GM23338 (cell line): Measurements from ENCODE around the gene SULT1C3. TPM values are rescaled to one million over a fixed set of nuclear protein-coding genes. Genes with fewer than 3 reads are reported as not detected.

ENCODE experiments used
- ATAC-seq: fragments of 200-7000 bp; cut with Tn5 transposase; 3 replicates; pipeline ENCODE4 v1.9.1; 2020
- DNase-seq: peaks from one replicate; pipeline ENCODE4 v3.0.0-alpha.2; 2015; ENCODE audit warnings: low spot score
- H2AFZ ChIP-seq: fragments of 200-600 bp; sonication (generic); 2 replicates; pipeline ENCODE4 v1.8.0; 2016; ENCODE audit warnings: antibody characterized with exemption, mild to moderate bottlenecking, moderate library complexity
- H3F3A ChIP-seq: fragments of 200-600 bp; sonication (generic); replicated peaks from 2 replicates; pipeline ENCODE4 v1.8.0; 2017; ENCODE audit warnings: antibody characterized with exemption, mixed run types, low read depth
- H3K27ac ChIP-seq: fragments of 200-600 bp; sonication (generic); 2 replicates; pipeline ENCODE4 v1.6.1; 2016; ENCODE audit warnings: low read depth
- H3K27me3 ChIP-seq: fragments of 200-600 bp; sonication (generic); 2 replicates; pipeline ENCODE4 v1.8.0; 2016; ENCODE audit warnings: mild to moderate bottlenecking, mixed run types, moderate library complexity; ENCODE audit not compliant: insufficient read depth
- H3K36me3 ChIP-seq: fragments of 200-600 bp; sonication (generic); 2 replicates; pipeline ENCODE4 v1.8.0; 2016; ENCODE audit warnings: mild to moderate bottlenecking; ENCODE audit not compliant: insufficient read depth
- H3K4me1 ChIP-seq: fragments of 200-600 bp; sonication (generic); 2 replicates; pipeline ENCODE4 v1.8.0; 2016; ENCODE audit warnings: mild to moderate bottlenecking, moderate library complexity; ENCODE audit not compliant: insufficient read depth
- H3K4me2 ChIP-seq: fragments of 200-600 bp; sonication (generic); 2 replicates; pipeline ENCODE4 v1.7.1; 2017; ENCODE audit warnings: mixed run types
- H3K4me3 ChIP-seq: fragments of 200-600 bp; sonication (generic); 2 replicates; pipeline ENCODE4 v1.6.1; 2016; ENCODE audit warnings: mixed run types
- H3K79me2 ChIP-seq: fragments of 200-600 bp; sonication (generic); replicated peaks from 2 replicates; pipeline ENCODE4 v1.8.0; 2017; ENCODE audit warnings: mild to moderate bottlenecking; ENCODE audit not compliant: insufficient read depth
- H3K9me2 ChIP-seq: fragments of 200-600 bp; sonication (generic); 2 replicates; pipeline ENCODE4 v1.8.0; 2017; ENCODE audit not compliant: insufficient read depth
- H4K20me1 ChIP-seq: fragments of 200-600 bp; sonication (generic); replicated peaks from 2 replicates; pipeline ENCODE4 v1.8.0; 2017; ENCODE audit warnings: mild to moderate bottlenecking; ENCODE audit not compliant: insufficient read depth
- H3K27ac Mint-ChIP-seq: 2 replicates; pipeline ENCODE4 v1.8.0; 2020; ENCODE audit warnings: inconsistent platforms, mild to moderate bottlenecking, moderate library complexity, mixed read lengths
- H3K27me3 Mint-ChIP-seq: 3 replicates; pipeline ENCODE4 v1.8.0; 2022; ENCODE audit warnings: low read depth, mild to moderate bottlenecking, moderate library complexity, mixed read lengths, inconsistent platforms; ENCODE audit not compliant: insufficient read depth, poor library complexity
- H3K36me3 Mint-ChIP-seq: 3 replicates; pipeline ENCODE4 v1.8.0; 2021; ENCODE audit warnings: low read depth, mild to moderate bottlenecking, inconsistent platforms, moderate library complexity, mixed read lengths
- H3K4me1 Mint-ChIP-seq: 3 replicates; pipeline ENCODE4 v1.8.0; 2020; ENCODE audit warnings: mild to moderate bottlenecking, inconsistent platforms, mixed read lengths
- H3K4me3 Mint-ChIP-seq: 3 replicates; pipeline ENCODE4 v1.8.0; 2021; ENCODE audit warnings: moderate library complexity, mild to moderate bottlenecking, inconsistent platforms, mixed read lengths
- H3K9me3 Mint-ChIP-seq: 3 replicates; pipeline ENCODE4 v1.8.0; 2020; ENCODE audit warnings: moderate library complexity, mild to moderate bottlenecking, inconsistent platforms, mixed read lengths
- EZH2 ChIP-seq: fragments of 200-600 bp; sonication (generic); IDR thresholded peaks from one replicate; pipeline ENCODE4 v1.8.0; 2017; ENCODE audit warnings: antibody characterized with exemption, mild to moderate bottlenecking, low read depth; ENCODE audit not compliant: unreplicated experiment
- EZH2phosphoT487 ChIP-seq: fragments of 200-600 bp; sonication (generic); IDR thresholded peaks from one replicate; pipeline ENCODE4 v1.8.1; 2018; ENCODE audit warnings: antibody characterized with exemption; ENCODE audit not compliant: unreplicated experiment
- NANOG ChIP-seq: IDR thresholded peaks from 2 replicates; pipeline ENCODE4 v1.6.1; 2016; ENCODE audit warnings: antibody characterized with exemption, borderline replicate concordance
- ZNF114 ChIP-seq: fragments of 250-450 bp; sonication (Bioruptor Pico); IDR thresholded peaks from 2 replicates; pipeline ENCODE4 v1.5.0; 2020; ENCODE audit warnings: mild to moderate bottlenecking, moderate library complexity
- polyA plus RNA-seq: library from polyadenylated mRNA; unstranded; fragments of >200 nt; fragmentation: Nextera tagmentation; extraction: Ambion mirVana; gene quantifications from 2 replicates; pipeline ENCODE4 v1.2.1, GENCODE V29; 2016
- total RNA-seq: library from RNA; depleted of rRNA; stranded (reverse); fragments of >200 nt; shearing (Covaris generic); gene quantifications from 2 replicates; pipeline ENCODE4 v1.2.3, GENCODE V29; 2014
- TF ChIP-seq, protein P1 (sequence below), 2 experiments: fragments of 200-600 bp in 1 of 2; sonication (generic) in 1 of 2; conservative IDR thresholded peaks; 2 replicates each; pipeline versions ENCODE4 v1.5.1 to v1.6.1; 2016 to 2017; ENCODE audit warnings: antibody characterized with exemption in 2 of 2, low read depth in 2 of 2, mild to moderate bottlenecking in 2 of 2, moderate library complexity in 1 of 2
- TF ChIP-seq, protein P2 (sequence below): IDR thresholded peaks from one replicate; pipeline ENCODE4 v1.6.1; 2018; ENCODE audit warnings: antibody characterized with exemption; ENCODE audit not compliant: unreplicated experiment

Gene SULT1C3
- total and polyA plus RNA-seq, 2 experiments from 2014 or later: not detected

DNA sequence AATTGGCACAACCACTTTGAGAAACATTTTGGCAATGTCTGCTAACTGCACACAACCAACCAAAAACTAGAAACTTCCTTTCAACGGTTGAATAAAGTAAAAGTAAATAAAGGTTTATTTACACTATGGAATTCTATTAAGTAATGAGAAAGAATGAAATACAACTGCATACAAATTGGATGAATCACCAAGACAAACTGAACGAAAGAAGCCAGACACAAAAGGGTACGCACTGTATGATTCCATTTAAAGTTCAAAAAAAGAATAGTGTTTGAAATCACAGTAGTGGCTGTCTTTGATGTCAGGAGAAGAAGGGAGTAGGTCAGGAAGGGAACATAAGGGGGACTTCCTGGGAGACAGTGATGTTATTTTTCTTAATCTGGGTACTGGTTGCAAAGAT, 46.5 kb upstream of the SULT1C3 start:
- ATAC-seq: no peak
- no peak overlapping the region for H2AFZ ChIP-seq

DNA sequence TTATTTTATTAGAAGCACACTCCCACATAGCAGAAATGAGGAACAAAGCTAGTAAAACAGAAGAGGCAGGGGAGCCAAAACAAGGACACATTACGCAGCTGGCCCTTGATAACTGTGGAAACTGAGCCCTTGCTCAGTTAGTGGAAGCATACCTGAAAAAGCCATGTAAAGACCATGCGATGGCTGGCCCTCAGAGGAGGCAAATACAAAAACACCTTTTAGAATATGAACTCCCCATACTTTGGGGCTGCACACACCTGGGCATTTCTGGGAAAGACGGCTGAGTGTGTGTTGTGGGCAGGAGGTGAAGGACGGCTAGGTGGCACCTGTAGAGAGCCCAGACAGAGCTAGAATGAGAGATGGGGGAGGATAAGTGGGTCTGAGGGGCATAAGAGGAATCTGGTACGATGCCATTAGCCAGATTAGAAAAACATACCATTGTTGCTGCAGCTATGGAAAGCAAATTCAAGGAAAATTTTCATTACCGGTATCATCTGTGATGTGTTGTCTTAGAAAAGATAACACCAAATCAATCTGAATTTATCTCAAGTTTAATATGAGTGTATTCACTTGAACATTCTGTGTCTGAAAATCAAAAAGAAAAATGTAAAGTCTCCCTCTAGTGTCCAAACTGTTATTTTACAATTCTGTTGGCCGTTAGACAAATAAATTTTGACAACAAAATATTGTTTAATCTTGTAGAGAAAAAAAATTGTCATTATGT, 45.2 kb upstream of the SULT1C3 start:
- H3K9me3 Mint-ChIP-seq: peaks cover 7% of the 10 kb centered on the region; the same call in 1 of the 3 replicates
- ATAC-seq (no peak), DNase-seq (peak; percentile 16)
- Histone ChIP-seq H4K20me1 (no peaks in the 10 kb centered on the region), H3K4me2 (no peak overlapping the region), H3K27ac (no peak overlapping the region), H3K4me1 (no peaks in the 10 kb centered on the region), H3K4me3 (no peak overlapping the region), H3K79me2 (no peaks in the 10 kb centered on the region), H3K9me2 (no peaks in the 10 kb centered on the region), H3F3A (no peaks in the 10 kb centered on the region), H3K36me3 (peaks cover 6% of the 10 kb centered on the region; the same call in 1 of the 2 replicates), H3K27me3 (no peaks in the 10 kb centered on the region), H2AFZ (0 out of 2 replicates have a peak overlapping the region, but pooled peaks have one; percentile 6)
- no peaks in the 10 kb centered on the region for H3K36me3 Mint-ChIP-seq
- TF ChIP-seq, protein P1, sequence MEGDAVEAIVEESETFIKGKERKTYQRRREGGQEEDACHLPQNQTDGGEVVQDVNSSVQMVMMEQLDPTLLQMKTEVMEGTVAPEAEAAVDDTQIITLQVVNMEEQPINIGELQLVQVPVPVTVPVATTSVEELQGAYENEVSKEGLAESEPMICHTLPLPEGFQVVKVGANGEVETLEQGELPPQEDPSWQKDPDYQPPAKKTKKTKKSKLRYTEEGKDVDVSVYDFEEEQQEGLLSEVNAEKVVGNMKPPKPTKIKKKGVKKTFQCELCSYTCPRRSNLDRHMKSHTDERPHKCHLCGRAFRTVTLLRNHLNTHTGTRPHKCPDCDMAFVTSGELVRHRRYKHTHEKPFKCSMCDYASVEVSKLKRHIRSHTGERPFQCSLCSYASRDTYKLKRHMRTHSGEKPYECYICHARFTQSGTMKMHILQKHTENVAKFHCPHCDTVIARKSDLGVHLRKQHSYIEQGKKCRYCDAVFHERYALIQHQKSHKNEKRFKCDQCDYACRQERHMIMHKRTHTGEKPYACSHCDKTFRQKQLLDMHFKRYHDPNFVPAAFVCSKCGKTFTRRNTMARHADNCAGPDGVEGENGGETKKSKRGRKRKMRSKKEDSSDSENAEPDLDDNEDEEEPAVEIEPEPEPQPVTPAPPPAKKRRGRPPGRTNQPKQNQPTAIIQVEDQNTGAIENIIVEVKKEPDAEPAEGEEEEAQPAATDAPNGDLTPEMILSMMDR (conservative IDR thresholded peaks at IDR 0.05; ENCODE audit: low read depth in 2 of 2): peak in 1 of 2 experiments; percentile 66; a peak in 3 of 4 replicates
- no peak for TF ChIP-seq EZH2phosphoT487
- H3K27me3 Mint-ChIP-seq: no peaks in the 10 kb centered on the region
- no peak overlapping the region for H3K27ac Mint-ChIP-seq
- H3K4me3 Mint-ChIP-seq: no peak overlapping the region
- H3K4me1 Mint-ChIP-seq: no peaks in the 10 kb centered on the region

More for the DNA sequence above, 46.5 kb upstream of the SULT1C3 start:
- TF ChIP-seq, protein P2, sequence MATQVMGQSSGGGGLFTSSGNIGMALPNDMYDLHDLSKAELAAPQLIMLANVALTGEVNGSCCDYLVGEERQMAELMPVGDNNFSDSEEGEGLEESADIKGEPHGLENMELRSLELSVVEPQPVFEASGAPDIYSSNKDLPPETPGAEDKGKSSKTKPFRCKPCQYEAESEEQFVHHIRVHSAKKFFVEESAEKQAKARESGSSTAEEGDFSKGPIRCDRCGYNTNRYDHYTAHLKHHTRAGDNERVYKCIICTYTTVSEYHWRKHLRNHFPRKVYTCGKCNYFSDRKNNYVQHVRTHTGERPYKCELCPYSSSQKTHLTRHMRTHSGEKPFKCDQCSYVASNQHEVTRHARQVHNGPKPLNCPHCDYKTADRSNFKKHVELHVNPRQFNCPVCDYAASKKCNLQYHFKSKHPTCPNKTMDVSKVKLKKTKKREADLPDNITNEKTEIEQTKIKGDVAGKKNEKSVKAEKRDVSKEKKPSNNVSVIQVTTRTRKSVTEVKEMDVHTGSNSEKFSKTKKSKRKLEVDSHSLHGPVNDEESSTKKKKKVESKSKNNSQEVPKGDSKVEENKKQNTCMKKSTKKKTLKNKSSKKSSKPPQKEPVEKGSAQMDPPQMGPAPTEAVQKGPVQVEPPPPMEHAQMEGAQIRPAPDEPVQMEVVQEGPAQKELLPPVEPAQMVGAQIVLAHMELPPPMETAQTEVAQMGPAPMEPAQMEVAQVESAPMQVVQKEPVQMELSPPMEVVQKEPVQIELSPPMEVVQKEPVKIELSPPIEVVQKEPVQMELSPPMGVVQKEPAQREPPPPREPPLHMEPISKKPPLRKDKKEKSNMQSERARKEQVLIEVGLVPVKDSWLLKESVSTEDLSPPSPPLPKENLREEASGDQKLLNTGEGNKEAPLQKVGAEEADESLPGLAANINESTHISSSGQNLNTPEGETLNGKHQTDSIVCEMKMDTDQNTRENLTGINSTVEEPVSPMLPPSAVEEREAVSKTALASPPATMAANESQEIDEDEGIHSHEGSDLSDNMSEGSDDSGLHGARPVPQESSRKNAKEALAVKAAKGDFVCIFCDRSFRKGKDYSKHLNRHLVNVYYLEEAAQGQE: no peak
- TF ChIP-seq ZNF114 (CRISPR knock-in tag) (no peak), EZH2 (no peak), NANOG (no peak)
- TF ChIP-seq, protein P1 (conservative IDR thresholded peaks at IDR 0.05; ENCODE audit: low read depth in 2 of 2): no peak
- no peaks in the 10 kb centered on the region for H3K27me3 Mint-ChIP-seq
- H3K9me2 ChIP-seq: no peaks in the 10 kb centered on the region
- no peak overlapping the region for H3K4me3 Mint-ChIP-seq
- H3K4me1 ChIP-seq: no peaks in the 10 kb centered on the region
- H4K20me1 ChIP-seq: no peaks in the 10 kb centered on the region
- H3K4me1 Mint-ChIP-seq: no peaks in the 10 kb centered on the region
- no peaks in the 10 kb centered on the region for H3K79me2 ChIP-seq
- no peak overlapping the region for H3K4me3 ChIP-seq
- no peaks in the 10 kb centered on the region for H3F3A ChIP-seq
- H3K27me3 ChIP-seq: no peaks in the 10 kb centered on the region
- no peak overlapping the region for H3K27ac ChIP-seq
- H3K36me3 ChIP-seq: no peaks in the 10 kb centered on the region
- no peaks in the 10 kb centered on the region for H3K36me3 Mint-ChIP-seq
- H3K4me2 ChIP-seq: no peak overlapping the region
- H3K27ac Mint-ChIP-seq: no peak overlapping the region
- H3K9me3 Mint-ChIP-seq: peaks cover 7% of the 10 kb centered on the region; the same call in 1 of the 3 replicates
- no peak for DNase-seq
